Hematopoietic multipotent progenitor cell treated with erythropoietin and hydrocortisone succinate and interleukin-3 and kit ligand, for 8 days (in vitro differentiated cells): ENCODE data around the gene GTF2A2.

Experiments used
- DNase-seq: peaks from one replicate; pipeline ENCODE4 v3.0.0-alpha.2; 2015

Gene GTF2A2

DNA sequence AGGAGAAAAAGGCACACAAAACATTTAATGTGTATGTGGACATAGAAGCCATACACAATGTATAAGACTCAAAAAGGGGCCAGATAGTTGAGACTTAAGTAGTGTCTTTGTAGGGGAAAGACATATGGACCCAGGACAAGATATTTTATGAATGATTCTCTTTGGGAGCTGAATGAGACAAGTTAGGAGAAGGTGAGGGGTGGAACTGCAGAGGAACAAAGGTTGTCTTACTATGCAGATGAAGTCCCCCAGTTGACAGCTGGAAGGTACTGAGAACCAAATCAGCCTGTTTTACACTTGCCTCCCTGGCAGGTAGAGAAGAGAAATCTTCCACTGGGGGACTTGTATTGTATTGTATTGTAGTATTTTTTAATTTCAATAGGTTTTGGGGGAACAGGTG is 60.7 kb downstream of the GTF2A2 start:
- no peak for DNase-seq

DNA sequence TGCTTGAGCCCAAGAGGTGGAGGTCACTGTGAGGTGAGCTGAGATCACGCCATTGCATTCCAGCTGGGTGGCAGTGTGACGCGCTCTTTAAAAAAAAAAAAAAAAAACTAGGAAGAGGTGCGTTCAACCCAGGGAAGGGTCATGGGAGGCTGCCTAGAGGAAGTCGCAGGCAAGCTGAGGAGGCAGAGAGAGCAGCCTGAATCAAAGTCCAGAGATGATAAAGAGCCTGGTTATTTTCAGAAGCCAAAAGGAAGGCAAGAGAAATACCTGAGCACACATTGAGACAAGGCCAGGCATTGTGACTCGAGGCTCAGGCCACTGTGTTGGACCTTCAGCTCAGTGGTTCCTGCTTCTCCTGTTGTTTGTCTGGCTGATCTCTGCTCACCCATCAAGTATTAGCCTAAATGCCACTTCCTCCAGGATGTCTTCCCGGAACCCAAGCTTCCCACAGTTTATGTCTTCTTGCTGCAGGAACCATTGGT is 61.8 kb downstream of the GTF2A2 start:
- DNase-seq, result no peak

GRCh38 chr15:59594991-59595390 is 62.3 kb downstream of the GTF2A2 start:
- DNase-seq, result no peak

DNA sequence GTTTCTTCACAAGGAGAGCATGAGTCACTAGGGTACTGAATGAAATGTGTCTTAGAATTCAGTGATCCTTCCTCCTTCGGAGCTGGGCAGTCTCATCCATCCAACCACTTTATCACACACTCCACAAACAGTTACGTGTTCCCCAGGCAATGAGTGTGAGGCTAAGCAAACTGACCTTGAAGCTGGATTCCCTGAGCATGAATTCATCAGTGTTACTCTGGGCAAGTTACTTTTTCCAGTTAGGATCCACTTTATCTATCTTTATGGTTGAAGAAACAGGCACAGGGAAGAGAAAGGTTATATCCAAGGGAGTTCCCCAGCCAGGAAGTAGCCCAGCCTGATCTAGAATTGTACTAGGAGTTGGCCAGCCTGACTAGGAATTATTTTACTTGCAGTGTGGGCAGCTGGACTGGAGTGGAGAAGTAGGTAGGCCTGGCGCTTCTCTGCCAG is 62.8 kb downstream of the GTF2A2 start:
- DNase-seq, result no peak

GRCh38 chr15:59591356-59591755 is 66.0 kb downstream of the GTF2A2 start:
- no peak for DNase-seq

DNA sequence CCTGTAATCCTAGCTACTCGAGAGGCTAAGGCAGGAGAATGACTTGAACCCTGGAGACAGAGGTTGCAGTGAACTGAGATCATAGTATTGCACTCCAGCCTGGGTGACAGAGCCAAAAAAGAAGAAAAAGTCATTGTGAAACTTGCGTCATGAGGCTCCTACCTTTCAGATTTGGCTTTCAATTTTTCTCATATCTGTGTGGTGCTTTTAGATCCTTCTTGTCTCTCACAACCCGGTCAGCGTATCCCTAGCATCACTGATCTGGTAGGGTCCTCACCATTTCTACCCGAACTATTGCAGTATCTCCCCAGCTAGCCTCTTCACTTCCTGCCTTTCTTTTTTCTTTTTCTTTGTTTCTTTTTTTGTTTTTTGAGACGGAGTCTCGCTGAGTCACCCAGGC is 67.3 kb downstream of the GTF2A2 start:
- DNase-seq, result no peak
